NCI-H1436 treated with DMSO at 0.1 percent for 48 hours (cell line): ENCODE results near the gene SNED1.

ENCODE experiments used
- DNase-seq: peaks from one replicate; lab custom pipeline; 2025; lab: John Stamatoyannopoulos, UW

SNED1 gene

DNA sequence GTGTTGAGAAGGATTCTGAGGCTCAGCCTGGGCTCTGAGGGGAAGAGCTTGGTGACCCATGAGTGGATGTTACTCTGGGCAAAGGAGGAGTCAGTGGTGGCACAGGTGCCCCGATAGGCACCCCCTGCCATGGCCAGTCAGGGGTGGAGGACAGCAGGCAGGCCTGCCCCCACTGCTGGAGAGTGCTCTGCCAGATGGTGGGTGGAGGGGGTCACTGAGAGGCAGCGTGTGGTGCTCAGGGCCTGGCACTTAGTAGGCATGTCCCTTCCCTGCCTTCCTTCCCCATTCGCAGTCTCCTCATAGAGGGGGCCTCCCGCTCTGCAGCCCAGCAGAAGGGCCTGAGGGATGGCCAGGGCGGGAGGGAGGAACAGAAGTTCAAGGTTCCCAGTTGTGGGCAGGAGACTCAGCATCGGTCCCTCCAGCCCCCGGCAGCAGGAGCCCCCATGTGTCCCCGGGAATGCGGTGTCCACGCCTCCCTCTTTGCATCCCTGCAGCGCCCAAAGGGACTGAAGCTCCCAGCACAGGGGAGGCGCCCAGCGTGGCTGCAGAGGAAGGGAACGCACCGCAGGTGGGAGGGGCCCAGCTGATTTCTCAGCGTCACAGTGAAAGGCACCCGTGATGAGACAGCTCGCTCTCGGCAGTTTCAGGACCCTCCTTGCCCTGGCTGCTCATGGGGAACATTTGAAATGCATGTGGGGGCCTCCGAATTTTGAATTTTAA lies 5.7 kb upstream of the SNED1 start:
- DNase-seq: no peak

DNA sequence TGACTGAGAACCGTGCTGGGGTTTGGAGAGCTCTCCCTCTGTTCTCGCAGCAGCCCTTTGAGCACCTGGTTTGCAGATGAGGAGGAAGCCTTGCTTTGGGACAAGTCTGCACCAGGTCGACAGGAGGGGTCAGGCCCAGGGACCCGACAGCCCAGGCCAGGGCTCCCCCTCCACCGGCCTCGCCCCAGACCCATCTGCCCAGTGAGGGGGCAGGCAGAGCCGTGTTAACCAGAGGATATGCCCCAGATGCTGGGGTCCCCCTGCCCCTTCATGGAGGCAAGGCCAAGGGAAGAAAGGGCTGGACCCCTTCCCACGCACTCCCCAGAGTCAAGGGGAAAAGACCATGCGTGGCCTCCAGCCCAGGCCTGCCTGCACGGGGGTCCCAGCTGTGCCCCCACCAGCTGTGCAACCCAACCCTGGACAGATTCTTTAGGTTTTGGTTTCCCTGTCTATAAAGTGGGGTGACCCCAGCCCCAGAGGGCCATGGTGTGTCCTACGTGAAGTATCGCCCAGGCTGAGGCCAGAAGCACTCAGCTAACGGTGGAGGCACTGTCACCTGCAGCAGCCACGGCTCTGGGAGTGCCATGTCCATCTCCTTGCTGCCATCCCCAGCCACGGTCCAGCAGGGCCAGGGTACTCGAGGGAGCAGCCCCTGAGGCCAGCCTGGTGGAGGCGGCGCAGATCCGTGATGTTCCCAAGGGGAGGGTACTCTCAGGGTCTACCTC lies 4.8 kb upstream of the SNED1 start:
- no peak for DNase-seq

DNA sequence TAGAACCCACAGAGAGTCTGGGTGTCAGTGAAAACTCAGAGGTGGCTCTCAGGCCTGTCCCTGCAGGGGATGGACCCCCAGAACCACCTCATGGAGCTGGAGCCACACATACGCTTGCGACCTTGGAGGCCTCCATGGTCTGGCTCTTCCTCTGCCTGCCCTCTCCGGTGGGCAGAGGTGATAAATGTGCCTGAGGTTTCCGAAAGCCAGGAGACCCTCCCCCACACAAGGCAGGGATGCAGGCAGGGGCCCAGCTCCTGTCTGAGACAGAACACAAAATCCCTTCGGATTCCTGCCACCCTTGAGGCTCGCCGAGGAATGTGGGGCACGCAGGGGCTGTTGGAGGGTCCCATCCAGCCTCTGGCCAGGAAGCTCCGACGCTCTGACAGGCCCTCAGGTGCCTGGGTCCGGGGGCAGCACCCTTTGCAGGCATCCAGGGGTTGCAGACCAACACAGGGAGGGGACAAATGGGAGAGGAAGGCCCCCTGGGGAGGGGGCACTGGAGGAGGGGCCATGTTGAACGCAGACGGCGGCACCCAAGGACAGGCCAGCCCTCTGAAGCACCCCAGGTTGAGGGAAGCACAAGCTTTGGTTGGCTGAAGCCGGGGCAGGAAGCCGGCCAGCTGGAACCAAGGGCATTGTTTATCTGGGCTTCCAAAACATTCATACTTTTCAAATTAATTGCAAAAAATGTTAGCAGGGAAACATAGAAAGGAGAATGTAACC lies 4.1 kb upstream of the SNED1 start:
- no peak for DNase-seq

DNA sequence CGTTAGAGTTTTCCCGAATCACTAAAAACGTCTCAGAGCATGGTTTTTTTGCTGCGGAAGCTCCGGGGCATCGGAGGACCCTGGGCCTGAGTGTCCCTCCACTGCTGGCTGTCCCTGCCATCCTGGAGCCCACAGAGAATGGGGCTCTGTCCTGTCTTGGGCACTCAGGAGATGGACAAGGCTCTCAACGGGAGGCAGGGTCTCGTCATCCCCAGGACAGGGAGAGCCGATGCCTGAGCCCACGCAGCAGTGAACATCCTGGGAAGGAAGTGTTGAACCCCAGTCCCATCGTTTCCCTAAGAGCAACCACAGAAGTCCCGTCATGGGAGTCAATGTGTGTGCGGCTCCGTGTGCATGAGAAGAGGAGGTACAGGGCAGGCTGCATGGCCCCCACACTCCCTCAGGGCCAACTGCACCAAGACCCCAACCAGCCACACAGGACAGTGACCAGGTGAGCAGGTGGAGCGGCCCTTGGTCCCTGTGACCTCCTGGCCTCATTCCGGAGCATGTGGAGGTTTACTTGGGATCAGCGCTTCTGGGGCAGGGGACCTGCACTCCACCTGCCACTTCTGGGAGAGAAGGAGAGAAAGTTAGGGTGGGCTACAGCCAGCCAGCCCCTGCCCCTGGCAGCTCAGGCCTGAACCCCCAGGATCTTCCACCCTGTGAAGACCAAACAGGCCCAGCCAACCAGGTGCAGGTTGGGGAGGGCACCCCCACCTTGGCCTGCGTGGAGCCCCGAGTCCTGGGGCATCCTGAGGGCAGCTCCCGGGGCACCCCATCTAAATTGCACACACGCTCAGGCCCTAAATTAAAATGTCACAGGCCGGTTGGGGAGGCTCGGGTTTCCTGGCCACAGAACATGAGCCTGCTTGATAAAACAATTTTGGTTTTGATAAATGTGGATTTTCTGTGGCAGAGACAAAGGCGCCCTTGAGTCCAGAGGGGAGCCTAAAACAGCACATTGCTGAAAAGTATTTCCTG lies 3.1 kb upstream of the SNED1 start:
- no peak for DNase-seq

DNA sequence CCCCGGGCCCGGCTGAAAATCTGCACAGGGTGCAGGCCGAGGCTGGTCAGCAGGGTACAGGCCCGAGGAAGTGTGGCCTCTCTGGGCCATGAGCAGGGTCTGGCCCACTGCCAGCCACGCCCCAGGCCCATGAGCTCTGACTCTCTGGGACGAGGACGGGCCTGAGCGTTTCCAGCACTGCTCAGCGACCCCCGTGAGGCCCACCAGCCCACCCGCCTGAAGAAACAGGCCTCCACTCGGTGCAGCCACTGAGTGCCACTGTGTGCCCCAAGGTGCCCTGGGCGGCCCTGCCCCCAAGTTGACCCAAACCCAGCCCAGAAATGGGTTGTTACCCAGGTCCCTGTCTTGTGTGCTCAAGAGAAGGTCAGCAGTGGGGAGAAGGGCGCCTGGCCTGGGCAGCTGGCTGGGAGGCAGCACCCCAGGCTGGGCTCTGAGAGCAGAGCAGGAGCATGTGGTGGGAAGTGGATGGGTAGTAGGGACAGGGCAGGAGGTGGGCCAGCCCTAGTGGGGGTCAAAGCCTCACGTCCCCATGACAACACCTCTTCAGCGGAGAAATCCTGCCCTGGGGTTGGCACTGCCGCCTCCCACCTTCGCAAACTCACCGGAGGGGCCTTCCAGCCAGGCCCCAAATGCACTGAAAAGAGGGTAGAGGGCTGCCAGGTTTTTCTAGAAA lies 2.1 kb upstream of the SNED1 start:
- DNase-seq: no peak

DNA sequence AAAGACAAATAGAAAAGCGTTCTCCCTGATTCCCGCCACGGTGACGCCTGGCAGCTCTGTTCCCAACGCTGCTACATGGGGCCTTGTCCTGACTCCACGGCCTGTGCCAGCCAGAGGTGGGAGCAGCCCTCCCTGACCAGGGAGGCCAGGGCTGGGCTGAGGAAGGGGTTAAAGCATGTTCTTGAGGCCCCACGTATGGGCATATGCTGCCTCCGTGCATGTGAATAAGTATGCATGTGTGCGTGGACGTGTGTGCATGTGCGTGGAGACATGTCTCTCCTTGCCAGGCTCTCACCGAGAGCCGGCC lies 1.6 kb upstream of the SNED1 start:
- DNase-seq: no peak

DNA sequence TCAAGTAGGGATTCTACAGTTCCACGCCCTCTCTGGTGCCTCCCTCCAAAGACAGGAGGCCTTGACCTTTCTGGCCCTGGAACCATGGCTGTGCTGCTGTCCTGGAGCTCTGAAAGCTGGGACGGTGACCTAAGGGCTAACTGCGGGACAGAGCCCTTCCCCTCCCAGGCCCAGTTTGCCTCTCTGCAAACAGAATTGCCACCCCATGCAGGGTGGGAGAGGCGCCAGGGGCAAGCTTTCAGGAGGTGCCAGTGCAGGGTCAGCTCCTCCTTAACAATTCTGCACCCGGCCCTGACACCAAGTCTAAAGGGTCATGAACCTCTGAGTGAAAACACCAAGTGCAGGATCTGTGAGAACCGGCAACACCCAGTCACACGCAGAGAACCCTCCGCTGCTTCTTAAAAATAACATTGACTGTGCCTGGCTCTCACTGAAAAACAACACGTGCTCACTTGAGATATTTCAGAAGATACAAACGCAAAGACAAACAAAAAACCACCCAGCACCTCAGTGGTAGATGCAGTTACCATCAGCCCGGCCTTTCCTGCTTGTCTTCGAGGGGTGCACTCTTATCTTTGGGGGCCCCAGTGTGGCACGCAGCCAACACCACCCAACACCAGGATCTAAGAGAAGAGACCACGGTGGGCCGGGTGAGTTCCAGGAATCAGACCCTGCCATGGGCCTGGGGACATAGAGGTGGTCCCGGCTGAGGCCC lies 1.1 kb upstream of the SNED1 start:
- no peak for DNase-seq

DNA sequence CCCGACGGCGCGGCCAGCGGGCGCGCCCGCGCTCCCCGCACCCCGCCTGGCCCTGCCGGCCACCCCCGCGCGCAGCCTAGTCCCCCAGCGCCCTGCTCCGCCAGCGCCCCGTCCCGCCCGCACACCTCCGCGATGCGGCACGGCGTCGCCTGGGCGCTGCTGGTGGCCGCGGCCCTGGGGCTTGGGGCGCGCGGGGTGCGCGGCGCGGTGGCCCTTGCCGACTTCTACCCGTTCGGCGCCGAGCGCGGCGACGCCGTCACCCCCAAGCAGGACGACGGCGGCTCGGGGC lies 232 bp downstream of the SNED1 start:
- DNase-seq: no peak

DNA sequence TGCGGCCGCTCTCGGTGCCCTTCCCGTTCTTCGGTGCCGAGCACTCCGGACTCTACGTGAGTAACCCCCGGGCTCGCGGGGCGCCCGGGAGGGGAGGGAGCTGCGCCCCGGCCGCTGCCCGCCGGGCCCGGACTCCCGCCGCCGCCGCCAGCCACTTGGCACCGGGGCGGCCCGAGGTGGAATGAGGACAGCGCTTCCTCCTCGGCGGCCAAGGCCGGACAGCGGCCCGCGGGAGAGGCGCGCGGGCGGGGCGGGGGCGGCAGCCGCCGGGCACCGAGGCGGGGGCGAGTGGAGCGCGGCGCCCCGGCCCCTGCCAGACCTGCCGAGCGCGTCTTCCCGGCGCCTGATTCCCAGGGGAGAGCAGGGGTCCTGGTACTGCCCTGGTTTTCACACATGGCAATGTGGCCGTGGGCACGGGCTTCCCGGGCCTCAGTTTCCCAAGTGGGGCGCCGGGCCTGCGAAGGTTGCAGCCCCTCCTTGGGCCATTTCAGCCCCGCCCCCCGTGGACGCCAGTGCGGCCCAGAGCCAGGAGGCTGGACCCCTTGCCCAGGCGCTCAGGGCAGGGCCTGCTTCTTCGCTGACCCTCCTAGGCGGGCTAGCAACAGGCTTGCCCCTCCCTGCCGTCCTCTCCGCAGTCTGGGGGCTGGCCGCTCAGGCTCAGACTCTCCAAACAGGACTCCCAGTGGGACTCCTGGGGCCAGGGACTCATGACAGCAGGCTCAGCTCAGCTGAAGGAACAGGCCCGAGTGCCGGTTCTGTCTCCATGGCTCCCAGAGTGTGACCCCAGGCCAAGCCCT lies 775 bp downstream of the SNED1 start:
- DNase-seq: no peak

DNA sequence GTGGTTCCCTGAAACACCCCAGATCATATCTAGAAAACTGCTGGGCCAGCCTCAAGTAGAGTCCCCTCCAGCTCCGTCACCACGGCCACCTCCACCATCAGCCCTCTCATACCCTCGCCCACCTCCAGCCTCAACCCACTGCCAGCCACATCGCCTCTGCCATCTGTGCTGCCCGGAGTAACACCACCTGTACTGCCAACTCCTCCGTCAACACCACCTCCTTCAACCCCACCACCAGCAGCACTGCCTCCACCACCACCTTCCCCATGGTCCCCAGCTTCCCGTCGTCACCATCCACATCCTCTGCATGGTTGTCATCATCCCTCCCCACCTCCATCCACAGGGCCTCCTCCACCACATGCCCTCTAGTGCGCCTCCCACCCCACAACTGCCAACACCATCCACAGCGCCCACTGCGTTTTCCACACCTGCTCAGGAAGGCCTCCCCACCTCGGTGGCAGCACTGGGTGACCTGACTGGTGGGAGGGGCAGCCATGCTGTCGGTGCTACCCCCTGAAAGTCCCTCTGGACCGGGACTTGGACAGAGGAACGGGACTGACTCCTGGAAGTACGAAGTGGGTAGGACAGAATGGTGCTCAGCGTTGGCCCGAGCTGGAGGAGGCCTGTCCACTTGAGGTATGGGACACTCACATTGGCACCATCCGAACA lies 1.6 kb downstream of the SNED1 start:
- no peak for DNase-seq

DNA sequence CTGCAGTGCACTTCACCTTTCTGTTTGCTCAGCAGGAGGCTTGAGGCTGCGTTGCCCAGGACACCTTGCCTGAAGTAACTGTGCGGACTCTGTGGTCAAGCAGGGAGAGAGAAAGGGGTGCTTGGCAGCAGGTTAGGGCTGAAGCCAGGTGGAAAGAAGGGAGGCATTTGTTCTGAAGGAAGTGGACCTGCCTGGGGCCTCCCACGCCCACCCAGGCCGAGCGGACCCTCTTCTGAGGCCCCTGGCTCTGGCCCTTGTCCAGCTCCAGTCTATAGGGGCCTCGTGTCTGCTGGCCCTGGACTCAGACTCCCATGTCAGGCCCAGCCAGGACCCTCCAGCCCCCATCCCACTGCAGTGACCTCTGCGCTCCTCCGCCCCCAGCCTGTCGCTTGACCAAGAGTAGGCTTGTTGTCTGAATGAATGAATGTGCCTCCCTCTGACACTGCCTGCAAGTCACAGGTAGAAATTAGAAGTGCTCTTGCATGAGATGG lies 2.5 kb downstream of the SNED1 start:
- DNase-seq: no peak

DNA sequence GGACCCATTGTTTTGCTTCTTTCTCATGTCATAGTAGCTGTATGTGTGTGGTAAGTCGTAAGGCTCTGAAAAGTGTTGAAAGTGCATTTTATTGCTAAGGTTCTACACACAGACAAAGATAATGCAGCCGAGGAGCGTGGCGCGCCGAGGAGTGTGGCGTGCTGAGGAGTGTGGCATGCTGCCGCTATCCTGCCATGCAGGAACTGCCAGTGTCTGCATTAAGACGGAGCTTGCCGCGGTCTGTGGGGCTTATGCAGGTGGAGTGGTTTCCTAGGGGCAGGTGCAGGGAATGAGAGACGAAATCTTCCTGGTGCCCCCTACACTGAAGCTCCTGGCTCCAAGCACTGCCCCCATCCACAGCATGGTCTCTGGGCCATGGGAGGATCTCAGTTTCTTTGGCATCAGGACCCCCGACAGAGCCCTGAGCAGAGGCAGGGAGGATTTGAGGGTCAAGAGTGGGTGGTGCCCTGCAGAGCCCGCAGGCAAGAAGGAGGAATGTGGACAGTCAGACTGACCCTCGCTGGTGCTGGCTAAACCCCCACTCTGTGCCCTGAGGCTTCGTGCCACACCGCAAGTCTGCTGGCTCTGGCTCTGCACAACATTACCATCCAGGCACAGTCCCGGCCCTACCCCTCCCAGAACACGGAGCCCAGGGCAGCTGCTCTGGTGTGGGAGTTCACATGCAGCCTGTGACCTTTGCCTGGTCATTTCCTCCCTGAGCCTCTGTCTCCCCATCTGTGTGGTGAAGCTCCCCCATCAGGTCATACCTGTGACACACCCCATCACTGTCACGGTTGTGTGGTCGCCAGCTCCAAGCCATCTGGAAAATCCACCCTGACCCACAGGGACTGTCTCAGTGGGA lies 3.2 kb downstream of the SNED1 start:
- no peak for DNase-seq

DNA sequence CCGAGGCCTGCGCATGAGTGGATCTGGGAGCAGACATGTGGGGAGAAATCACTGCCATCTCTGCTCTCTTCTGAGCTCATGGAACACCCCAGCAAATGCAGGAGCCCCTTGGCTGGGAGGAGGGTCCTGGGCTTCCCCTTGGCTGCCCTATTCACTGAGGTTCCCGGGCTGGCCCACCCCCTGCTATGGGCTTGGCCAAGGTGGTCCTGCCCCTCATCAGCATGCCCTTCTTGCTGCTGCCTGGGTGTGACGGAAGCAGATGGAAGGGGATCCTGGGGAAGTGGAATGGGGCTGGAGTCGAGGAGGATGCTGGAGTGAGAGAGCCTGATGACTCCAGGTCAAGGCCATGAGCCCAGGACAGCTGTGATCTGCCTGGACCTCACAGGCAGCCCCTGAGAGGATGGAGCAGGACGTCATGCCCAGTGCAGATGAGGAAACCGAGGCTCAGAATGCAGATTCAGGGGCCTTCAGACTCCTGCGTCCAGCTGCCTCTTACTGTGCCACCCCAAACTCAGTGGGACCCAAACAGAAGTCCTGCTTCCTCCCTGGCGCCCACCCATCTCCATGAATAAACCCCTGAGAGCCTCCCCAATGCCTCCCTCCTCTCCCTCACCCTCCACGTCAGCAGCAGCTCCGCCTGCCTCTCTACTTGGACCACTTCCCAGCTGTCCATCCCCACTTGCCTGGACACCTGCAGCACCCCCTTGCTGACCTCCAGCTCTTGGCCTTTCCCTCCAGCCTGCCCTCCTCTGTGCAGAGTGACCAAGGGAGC lies 4.0 kb downstream of the SNED1 start:
- DNase-seq: no peak

DNA sequence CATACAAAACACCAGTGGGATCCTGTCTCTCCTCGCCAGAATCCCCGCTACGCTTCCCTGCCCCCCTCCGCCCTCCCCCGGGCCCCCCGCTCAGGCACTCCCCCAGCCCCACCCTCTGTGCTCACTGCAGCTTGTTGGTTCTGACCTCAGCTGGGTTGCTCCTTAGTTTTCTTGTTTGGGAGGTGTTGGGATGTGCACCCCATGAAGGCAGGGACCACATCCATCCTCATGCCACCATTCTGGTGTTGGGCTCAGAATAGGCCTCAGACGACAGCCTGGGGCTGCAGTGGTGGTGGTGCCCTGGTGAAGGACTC lies 4.6 kb downstream of the SNED1 start:
- no peak for DNase-seq

DNA sequence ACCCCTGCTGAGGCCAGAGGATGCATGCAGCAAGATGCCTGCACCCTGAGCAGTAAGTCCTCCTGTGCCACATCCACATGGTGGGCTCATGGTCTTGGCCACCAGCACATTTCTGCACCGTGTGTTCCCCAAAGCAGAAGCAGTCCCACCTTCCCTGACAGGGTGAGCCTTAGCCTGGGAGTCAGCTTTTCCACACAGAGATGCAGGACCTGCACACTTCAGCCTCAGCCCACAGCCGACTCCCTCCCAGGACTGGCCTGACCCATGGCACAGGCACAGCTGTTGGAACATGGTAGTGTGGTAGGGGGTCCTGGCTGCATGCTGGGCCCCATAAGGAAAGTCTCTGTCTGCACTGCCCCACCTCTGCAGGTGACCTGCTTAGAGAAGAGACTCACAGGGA lies 5.0 kb downstream of the SNED1 start:
- DNase-seq: no peak

DNA sequence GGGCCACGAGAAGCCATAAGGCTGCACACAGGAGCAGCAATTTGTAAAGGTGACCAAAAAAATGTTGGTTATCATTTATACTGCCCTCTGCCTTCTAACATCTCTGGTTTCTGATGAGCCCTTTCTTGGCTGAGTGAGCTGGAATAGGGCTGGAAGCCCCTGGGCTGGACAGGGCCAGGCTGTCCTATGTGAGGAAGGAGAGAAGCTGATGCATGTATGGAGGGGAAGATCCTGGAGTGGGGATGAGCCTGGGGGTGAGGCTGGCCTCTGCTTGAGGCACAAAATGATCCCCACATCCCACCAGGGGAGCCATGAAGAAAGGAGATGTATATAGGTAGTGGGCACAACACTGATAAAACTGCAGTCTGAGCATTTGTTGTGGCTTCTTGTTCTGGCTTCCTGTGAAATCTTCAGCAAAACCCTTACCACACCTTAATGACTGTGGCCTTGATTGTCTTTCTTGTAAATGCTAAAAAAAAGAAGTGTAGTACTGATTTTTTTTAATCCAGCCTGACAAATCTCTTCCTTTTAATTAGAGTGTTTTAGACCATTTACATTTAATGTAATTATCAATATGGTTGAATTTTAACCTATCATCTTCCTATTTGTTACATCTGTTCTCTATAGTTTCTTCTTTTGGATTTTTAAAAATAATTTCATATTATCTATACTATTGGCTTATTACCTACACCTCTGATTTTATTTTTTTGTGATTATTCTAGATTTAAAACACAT lies 5.6 kb downstream of the SNED1 start:
- DNase-seq: no peak

DNA sequence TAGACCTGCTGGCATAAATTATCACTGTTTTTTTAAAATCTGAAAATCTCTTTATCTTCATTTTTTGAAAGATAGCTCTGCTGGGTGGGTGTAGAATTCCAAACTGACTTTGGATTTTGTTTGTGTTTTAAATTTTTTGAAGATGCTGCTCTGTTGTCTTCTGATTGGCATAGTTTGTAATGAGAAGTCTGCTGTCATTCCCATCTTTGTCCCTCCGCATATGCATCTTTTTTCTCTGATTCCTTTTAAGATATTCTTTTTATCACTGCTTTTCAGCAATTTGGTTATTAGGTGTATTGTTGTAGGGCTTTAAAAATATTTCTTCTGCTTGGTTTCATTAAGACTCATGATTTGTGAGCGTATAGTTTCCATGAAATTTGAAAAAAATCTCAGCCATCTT lies 7.2 kb downstream of the SNED1 start:
- no peak for DNase-seq
